Activated CD4-positive, CD25-positive, alpha-beta regulatory T cell treated with anti-CD3 and anti-CD28 coated beads, Interleukin-2, amount 50 U/mL, for 16 hours (primary cell): ENCODE results near the gene ARHGAP33.

Source experiments
- DNase-seq: peaks from one replicate; pipeline ENCODE4 v3.0.0-alpha.2; 2020; ENCODE audit warnings: low read depth, low spot score

Gene ARHGAP33

DNA sequence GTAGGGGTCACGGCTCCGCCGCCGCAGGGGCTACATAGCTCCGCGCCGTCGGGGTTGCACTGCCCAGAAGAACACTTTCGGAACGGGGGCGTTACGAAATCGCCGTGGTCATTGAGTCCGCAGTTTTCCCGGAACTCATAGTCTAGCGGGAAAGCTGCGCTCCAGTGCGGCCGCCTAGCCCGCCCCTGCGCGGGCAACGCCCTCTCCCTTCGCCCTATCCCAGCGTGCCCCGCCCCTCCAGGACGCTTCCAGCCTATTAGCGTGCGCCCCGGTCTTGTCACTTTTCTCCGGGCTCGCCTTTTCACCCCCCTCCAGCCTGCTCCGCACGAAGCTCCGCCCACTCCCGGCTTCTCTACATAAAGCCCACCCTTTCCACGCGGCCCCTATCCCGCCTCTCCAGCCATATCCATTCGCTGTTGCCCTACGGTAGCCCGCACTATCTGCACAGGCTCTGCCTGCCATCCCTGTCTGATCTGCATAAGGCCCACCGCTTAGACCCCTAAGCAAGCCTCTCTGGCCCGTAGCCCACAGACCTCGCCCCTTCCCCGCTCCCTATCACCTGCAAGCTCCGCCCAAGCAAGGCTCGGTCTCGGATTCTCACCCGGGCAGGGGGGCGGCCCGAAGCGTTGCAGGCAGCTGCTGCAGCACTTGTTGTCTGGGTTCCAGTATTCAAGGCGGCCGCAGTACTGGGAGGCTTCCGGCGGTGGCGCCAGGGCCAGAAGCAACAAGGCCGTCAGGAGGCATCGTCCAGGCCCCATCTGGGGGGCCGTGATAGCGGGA lies 34.8 kb upstream of the ARHGAP33 start:
- peak; percentile 91 for DNase-seq

DNA sequence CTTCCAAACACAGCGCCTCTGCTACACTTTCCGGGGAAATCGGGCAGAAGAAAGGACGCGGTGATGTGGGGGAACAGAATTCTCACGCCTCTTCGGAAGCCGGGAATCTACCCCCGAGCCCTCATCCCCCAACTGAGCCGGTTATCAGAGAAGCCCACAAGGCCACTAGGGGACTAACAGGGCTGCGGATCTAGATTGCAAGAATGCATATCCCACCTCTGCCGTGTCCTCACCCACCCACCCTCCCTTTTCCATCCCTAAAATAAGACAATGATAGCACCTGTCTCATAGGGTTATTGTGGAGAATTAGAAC lies 34.2 kb upstream of the ARHGAP33 start:
- DNase-seq = no peak

DNA sequence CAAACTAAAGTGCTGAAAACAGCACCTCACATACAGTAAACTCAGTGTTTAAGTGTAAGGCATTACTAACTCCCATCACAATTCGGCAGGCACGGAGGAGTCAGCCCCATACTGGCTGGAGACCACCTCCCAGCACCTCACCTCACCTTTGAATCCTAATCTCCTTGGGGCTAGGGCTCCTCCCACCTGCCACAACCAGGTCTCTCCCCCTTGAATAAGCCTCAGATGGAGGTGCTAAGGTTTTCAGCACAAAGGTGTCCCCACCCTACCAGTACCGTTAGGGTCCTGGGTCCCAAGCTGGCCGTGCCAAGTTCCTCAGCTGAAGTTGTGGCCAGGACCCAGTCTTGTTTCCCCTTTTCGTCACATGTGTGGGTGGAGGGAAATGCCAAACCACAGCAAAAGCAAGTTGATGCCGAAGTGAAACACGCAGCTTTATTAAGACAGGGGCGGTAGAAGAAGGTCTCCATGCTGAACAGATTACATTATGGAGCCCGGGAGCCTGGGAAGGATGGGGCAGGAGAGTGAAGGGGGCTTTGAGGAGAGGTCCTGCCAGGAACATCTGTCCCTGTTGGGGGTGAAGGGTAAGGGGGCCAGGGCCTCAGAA lies 33.1 kb upstream of the ARHGAP33 start, which contains the start of gene IGFLR1:
IGFLR1 (minus strand) TSS at position 332 of the 604 bp plus-strand sequence. CDS start 1,272 bp downstream, outside the sequence.
- peak; percentile 50 for DNase-seq

DNA sequence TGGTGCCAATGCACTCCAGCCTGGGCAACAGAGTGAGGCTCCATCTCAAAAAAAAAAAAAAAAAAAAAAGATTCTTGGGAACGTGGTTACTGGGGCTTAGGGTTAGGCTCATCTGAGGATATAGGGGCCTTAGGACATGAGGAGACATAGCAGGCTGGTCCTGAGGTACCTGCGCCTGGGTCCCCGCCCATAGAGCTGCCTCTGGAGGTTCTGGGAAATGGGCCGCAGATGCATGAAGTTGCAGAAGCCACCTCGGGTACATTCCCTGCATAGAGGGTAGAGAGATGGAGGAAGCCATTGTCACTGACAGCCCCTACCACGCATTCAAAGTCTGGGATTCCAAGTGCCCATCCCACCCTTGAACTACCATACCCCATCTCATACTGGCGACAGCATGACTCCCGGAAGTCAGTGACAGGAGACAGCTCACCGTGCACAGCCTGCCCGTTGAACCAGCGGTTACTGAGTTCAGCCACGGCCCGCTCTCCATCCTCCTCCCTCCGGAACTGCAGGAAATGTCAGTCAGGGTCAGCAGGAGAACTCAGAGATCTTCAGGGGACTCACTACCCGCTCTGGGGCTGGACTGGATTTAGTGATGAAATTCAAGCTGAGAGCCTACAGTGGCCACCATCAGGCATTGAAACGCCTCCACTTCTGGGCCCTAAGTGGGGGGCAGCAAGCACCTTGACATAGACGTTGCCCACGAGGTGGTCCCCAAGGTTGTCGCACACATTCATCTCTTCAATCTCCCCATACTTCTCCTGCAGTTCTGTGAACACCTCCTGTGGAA lies 31.5 kb upstream of the ARHGAP33 start:
- no peak for DNase-seq

DNA sequence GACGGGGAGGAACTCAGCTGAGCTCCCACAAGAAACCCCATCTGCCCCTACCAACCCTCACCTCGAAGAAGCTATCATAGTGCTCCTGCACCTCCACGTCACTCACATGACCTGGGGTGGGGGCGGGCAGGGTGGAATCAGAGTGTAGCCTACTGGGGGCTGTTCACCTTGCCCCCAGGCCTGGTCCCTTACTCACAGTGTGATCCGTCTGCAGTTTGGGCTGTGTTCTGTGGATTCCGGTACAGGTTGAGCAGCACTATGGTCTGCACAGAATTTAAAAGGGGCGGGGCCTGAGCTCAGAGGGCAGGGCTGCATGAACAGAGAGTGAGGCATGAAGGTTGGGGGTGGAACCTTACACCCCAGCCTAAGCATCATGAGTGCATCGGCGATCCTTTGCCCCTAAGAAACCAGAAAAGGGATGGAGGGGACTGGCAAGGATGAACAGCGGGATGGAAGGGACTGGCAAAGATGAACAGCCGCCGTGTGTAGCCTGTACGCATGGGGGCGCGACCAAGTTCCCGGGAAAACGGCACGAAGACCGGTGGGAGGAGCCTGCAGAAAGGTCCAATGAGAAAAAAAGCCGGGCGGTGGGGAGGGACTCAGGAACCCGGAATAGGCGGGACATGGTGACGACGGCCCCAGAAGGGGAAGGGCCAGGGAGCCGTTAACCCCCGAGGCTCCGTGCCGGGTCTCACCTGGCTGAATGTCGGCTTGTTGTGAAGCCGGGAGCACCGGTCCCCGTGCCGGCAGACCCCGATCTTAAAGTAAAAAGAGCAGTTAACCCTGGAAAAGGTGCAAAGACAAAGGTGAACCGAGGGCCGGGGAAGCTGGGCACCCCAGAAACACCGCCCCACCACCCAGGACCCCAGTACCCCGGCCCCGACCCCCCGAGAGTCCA lies 30.7 kb upstream of the ARHGAP33 start:
- peak; percentile 90 for DNase-seq

DNA sequence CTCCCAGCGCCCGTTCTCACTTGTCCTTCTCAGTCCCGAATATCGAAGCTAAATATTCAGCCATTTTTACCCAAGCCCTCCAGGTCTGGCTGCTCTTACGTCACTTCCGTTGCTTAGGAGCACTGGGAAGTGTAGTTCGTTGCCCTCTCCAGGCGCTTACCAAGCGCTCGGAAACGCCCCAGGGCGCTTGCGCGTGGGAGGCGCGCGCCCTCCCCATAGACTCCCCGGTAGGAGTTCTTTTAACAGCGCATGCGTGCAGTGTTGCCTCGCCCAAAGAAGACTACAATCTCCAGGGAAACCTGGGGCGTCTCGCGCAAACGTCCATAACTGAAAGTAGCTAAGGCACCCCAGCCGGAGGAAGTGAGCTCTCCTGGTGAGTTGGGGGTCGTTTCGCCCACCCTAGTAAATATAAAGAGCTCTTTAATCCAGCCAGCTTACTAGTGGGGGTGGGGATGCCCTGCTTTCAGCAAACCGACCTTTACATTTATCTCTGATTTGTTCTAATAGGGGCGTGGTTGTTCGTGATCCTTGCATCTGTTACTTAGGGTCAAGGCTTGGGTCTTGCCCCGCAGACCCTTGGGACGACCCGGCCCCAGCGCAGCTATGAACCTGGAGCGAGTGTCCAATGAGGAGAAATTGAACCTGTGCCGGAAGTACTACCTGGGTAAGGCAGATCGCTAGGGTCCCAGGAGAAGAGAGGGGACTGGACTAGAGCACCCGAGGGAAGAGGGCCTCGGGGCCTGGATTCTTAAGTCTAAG lies 29.9 kb upstream of the ARHGAP33 start, which contains the start of the genes PSENEN and U2AF1L4:
PSENEN (plus strand) TSS at position 324 of the 759 bp plus-strand sequence; CDS start at position 604, 280 bp downstream.
U2AF1L4 (minus strand) TSS at position 91 of the 759 bp plus-strand sequence; CDS start at position 64, 27 bp downstream.
- peak; percentile 95 for DNase-seq

DNA sequence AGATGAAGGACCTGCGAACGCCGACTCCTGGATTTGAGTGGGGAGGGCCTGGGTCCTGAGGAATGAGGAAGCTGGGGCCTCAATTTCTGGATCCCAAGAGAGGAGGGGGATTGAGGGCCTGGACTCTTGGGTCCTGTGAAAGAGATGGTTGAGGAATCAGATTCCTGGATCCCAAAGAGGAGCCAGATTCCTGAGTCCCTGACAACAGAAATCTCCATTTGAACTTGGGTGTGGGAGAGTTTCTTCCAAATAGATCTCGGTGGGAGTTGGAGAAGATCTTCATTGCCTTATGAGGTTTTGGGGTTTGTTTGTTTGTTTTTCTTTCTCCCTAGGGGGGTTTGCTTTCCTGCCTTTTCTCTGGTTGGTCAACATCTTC lies 29.3 kb upstream of the ARHGAP33 start:
- no peak for DNase-seq

DNA sequence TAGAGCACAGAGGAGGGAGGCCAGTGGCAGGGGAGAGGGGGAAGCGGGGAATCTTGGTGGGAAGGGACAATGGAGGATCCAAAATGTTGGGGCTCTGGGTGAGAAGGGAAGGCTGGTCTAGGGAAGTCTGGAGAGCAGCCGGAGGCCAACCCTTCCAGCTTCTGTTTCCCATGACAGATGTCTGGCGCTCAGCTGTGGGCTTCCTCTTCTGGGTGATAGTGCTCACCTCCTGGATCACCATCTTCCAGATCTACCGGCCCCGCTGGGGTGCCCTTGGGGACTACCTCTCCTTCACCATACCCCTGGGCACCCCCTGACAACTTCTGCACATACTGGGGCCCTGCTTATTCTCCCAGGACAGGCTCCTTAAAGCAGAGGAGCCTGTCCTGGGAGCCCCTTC lies 28.8 kb upstream of the ARHGAP33 start:
- DNase-seq = no peak

DNA sequence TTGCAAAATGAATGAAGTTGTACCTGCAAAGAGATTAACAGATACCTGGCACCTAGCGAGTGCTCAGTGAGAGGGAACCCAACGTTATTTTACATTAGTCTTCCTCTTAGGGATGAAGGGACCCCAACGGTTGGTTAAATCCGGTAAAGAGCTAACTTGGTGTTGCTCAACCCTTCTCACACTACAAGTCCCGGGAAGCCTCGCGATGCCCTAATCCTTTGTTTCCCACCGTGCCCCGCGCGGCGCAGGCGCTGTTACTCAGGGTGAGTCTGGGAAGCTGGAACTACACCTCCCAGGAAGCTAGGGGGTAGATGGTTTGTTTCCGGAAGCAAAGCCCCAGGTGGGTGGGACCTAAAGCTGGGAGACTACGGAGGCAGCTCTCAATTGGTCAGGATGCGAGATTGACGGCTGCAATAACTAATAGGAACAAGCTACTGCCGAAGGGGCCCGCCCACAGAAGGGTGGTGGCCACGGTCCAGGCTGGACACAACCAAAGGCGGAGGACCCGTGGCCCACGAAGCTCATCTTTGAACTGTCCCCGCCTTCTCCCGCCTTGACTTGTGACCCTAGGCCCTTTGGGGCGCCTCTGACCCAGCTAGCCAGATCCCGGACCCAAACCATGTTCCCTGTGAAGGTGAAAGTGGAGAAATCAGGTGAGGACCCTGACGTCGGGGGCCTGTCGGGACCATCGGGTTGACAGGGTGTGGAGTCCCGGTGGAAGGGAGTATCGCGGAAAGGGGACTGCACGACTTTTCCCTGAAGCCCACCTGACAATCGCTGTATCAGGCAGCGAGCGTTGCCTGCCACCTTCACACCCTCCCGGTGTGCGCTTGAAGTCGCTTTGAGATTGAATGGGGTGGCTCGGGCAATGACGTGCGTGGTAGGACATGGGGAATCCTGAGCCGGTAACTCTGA lies 27.0 kb upstream of the ARHGAP33 start, which contains the start of gene LIN37:
LIN37 (plus strand) TSS at position 471 of the 915 bp plus-strand sequence; CDS start at position 620, 149 bp downstream.
- DNase-seq = peak; percentile 100

DNA sequence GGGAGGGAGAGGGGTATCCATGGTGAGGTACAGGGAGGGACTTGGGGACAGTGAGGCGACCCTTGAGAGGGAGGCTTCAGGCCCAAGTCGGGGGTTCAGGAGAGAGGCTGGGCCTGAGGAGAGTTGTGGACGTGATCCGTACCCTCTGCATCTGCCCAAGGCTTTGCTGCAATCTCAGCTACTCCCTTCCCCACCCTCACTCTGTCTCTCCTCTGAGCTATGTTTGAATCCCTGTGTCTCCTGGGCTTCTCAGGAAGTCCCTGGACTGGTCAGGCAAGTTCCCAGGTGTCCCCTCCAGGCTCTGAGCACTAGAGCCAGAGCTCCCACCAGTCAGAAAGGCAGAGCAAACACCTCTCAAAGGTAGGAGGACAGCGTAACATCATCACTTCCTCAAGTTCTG lies 25.2 kb upstream of the ARHGAP33 start:
- DNase-seq = no peak

DNA sequence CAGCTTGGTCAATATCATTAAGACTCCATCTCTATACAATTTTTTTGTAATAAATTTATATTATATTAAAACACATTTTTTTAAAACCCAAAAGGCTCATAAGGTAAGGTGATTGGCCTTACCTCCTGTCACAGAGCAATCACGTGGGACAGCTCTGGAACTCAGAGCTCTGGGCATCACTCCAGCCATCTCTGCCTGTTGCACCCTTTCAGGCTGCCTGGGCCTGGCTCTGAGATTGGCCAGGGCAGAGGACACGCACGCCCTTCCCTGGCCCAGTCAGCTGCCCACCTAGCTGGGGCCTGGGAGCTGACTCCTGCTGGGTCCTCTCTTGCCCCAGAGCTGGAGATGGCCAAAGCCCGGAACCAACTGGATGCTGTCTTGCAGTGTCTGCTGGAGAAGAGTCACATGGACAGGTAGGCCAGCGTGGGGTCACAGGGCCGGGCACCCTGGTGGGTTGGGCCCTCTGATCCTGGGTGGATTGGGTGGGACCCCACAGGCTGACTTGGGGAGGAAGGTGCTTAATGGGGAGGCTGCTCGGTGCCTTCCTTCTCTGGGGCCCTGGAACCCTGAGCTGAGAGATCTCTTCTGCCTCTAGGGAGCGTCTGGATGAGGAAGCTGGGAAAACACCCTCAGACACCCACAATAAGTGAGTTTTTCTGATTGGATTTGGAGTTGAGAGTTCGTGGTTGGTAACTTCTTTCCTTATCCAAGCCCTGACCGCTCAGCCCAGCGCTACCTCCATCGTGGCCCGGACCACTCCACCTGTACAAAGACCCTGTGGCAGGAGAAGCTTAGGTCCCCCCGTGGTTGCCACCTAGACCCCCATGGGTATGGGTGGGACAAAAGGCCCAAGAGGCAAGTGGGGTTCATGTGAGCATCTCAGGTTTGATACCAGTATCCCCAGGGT lies 23.3 kb upstream of the ARHGAP33 start:
- no peak for DNase-seq

DNA sequence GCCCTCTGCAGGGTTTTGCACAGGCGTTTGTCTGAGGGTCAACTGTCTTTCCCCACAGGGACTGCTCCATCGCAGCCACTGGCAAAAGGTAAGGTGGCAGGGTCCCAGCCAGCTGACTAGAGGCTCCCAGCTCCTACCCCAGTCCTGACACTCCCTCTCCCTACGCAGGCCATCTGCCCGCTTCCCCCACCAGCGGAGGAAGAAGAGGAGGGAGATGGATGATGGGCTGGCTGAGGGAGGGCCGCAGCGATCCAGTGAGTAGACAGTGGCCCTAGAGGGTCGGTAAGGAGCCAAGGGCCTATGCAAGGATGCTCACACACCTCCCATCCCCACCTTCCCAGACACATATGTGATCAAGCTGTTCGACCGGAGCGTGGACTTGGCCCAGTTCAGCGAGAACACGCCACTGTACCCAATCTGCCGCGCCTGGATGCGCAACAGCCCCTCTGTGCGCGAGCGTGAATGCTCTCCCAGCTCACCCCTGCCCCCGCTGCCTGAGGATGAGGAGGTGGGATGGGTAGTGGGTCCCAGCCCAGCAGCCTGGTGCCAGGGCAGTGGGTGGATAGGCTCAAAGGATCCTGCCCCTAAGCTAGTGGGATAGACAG lies 22.5 kb upstream of the ARHGAP33 start:
- no peak for DNase-seq

DNA sequence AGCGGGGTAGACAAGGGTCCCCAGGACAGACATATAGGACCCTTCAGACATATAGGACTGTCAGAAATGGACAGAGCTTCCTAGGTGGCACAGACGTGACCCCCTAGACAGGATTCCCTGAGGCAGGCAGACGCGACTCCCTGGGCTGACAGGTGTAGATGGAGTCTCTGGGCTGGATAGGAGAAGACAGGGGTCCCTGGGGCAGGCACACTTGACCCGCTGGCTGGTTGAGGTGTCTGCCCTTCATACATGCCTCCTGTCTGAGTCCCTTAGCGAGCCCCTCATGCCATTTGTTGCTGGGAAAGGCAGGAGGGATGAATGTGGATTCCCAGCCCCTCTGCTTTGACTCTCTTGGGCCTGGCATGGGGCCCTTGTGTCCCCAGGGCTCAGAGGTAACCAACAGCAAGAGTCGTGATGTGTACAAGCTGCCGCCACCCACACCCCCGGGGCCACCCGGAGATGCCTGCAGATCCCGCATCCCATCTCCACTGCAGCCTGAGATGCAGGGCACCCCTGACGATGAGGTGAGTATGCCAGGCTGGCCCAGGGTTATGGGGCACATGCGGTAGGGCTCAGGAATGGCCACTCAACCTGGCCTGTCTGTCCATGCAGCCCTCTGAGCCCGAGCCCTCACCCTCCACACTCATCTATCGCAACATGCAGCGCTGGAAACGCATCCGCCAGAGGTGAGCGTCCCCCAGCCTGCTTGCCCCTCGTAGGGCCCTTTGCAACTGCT lies 21.6 kb upstream of the ARHGAP33 start:
- DNase-seq = no peak

DNA sequence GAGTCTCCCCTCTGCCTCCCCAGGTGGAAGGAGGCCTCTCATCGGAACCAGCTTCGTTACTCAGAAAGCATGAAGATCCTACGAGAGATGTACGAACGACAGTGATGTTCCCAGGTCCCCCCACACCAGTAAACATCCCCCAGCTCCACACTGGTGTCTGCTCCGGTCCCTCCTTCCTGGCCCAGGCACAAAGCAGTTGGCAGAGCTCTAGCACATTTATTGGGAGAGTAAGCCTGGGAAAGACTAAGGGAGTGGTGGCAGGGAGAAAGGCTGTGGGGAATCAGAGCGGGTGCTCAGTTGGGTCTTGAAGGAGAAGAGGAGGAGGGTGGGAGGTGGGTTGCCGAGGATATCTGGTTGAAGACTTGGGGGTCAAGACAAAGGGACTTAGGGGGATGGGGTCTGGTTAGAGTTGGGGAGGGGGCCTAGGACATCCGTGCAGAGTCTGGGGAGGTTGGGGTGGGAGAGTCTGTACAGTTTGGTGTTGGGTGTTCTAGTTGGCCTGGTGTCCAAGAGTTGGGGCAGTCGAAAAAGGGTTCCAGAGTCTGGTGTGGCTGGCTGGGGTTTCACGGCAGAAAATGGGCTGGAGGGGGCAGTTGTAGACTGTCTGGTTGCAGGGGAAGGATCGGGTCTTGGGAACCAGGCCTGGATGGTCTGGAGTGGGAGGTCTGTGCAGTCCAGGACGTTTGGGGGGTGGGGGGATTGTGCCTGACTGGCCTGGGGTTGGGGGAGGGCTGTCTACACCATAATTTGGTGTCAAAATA lies 20.8 kb upstream of the ARHGAP33 start:
- DNase-seq = no peak

DNA sequence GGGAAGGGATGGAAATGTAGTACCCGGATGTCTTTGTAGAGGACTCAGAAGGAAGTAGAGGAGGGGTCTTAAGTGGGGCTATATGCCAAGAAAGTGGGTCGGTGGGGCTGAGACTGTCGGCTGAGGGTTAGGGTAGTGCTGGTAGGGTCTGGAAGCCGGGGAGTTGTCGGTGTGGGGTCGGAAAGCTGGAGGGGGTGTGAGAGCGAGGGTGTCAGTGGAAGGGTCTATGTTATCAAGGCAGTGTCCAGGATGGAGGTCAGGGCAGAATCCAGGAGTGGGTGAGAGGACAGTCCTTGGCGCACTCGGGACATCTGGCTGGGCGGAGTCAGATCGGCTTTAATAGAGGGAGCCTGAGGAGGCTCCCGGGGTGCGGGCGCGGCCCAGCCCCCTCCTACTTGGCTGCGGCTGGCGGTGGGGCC lies 20.2 kb upstream of the ARHGAP33 start:
- no peak for DNase-seq
